ENCODE measurements around the gene DRGX. TPM values are rescaled to one million over a fixed set of nuclear protein-coding genes. Genes with fewer than 3 reads are reported as not detected.

The DRGX gene
- total RNA-seq, 4 donors from 2014 or later, result not detected

- H3K4me3 ChIP-seq, result no peak overlapping the region
- H3K9me3 ChIP-seq, result no peaks in the 10 kb centered on the region
- H3K27me3 ChIP-seq, result no peaks in the 10 kb centered on the region
- H3K4me1 ChIP-seq, result no peaks in the 10 kb centered on the region
- H3K27ac ChIP-seq, result no peak overlapping the region
- TF ChIP-seq EP300 (IDR thresholded peaks at IDR 0.05) (no peak), POLR2A (IDR thresholded peaks at IDR 0.05) (no peak)
- H3K36me3 ChIP-seq, result no peaks in the 10 kb centered on the region
- DNase-seq (ENCODE audit: low spot score in 2 of 2), result no peak
- 90 to 94% methylated on average over 26 of the region's 26 CpGs for WGBS, 2 donors
These were observed 73.3 kb downstream of the DRGX start for GRCh38 chr10:49322371-49323170.

GRCh38 chr10:49321021-49321420, 74.9 kb downstream of the DRGX start:
- WGBS, 2 donors, result 61 to 64% methylated on average over 3 of the region's 3 CpGs
- TF ChIP-seq POLR2A (IDR thresholded peaks at IDR 0.05) (no peak), EP300 (IDR thresholded peaks at IDR 0.05) (no peak), CTCF (IDR thresholded peaks at IDR 0.05) (no peak)
- Histone ChIP-seq H3K27me3 (no peaks in the 10 kb centered on the region), H3K4me1 (no peaks in the 10 kb centered on the region), H3K27ac (no peak overlapping the region), H3K4me3 (no peak overlapping the region), H3K36me3 (no peaks in the 10 kb centered on the region), H3K9me3 (no peaks in the 10 kb centered on the region)
- no peak for DNase-seq (ENCODE audit: low spot score in 2 of 2)

DNA sequence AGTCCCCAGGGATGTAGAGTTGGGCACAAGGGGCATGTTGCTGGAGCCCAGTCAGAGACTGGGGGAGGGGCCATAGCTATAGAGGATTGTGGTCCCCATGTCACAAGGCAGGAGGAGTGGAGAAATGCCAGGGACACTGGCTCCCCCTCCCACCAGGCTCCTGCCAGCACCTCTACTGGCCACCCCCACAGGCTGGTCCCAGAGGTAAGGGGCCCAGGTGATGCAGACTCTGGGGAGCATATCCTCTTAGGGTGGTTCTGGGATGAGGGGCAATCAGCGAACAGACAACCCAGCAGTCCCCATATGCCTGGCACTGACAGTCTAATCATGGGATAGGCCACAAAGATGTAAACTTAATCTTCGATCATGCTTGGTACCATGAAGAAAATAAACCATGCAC, 75.7 kb downstream of the DRGX start:
- H3K27me3 ChIP-seq, result no peaks in the 10 kb centered on the region
- H3K4me3 ChIP-seq, result no peak overlapping the region
- DNase-seq (ENCODE audit: low spot score in 2 of 2), result no peak
- H3K36me3 ChIP-seq, result no peaks in the 10 kb centered on the region
- no peaks in the 10 kb centered on the region for H3K4me1 ChIP-seq
- 91 to 96% methylated on average over 2 of the region's 2 CpGs for WGBS, 2 donors
- no peak overlapping the region for H3K27ac ChIP-seq
- no peaks in the 10 kb centered on the region for H3K9me3 ChIP-seq
- TF ChIP-seq POLR2A (IDR thresholded peaks at IDR 0.05) (no peak), CTCF (IDR thresholded peaks at IDR 0.05) (no peak), EP300 (IDR thresholded peaks at IDR 0.05) (no peak)

DNA sequence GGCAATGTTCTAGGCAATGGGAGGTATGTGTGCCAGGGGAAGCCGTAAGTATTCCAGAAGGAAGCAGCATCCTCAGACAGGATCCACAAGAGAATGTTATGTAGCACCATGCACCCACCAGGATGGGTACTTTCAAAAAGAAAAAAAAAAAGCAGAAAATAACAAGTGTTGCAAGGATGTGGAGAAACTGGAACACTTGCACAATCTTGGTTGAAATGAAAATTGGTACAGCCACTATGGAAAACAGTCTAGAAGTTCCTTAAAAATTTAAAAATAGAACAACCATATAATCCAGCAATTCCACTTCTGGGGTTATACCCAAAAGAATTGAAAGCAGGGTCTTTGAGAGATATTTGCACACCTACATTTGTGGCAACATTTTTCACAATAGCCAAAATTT, 76.7 kb downstream of the DRGX start:
- TF ChIP-seq CTCF (IDR thresholded peaks at IDR 0.05) (no peak), POLR2A (IDR thresholded peaks at IDR 0.05) (no peak), EP300 (IDR thresholded peaks at IDR 0.05) (no peak)
- no peak for DNase-seq (ENCODE audit: low spot score in 2 of 2)
- Histone ChIP-seq H3K9me3 (no peaks in the 10 kb centered on the region), H3K36me3 (no peaks in the 10 kb centered on the region), H3K27me3 (no peaks in the 10 kb centered on the region), H3K27ac (no peak overlapping the region), H3K4me3 (no peak overlapping the region), H3K4me1 (no peaks in the 10 kb centered on the region)
- 100% methylated on average over 1 of the region's 1 CpG for WGBS, 2 donors

GRCh38 chr10:49318755-49319154, 77.1 kb downstream of the DRGX start:
- Histone ChIP-seq H3K4me3 (no peak overlapping the region), H3K27ac (no peak overlapping the region), H3K9me3 (no peaks in the 10 kb centered on the region), H3K36me3 (no peaks in the 10 kb centered on the region), H3K27me3 (no peaks in the 10 kb centered on the region), H3K4me1 (no peaks in the 10 kb centered on the region)
- no peak for TF ChIP-seq EP300 (IDR thresholded peaks at IDR 0.05)
- TF ChIP-seq CTCF (IDR thresholded peaks at IDR 0.05), result no peak
- no peak for DNase-seq (ENCODE audit: low spot score in 2 of 2)

Data from tibial nerve (tissue), 4 donors.